SJCRH30 (cell line): ENCODE data around the gene SUGP2. TPM values are rescaled to one million over a fixed set of nuclear protein-coding genes. Genes with fewer than 3 reads are reported as not detected.

Experiments used
- DNase-seq, 2 experiments: peaks; one replicate each; pipeline ENCODE4 v3.0.0-alpha.2; 2015 to 2020
- H3K27ac ChIP-seq: fragments of 250-450 bp; sonication (Bioruptor Pico); 2 replicates; pipeline ENCODE4 v1.5.1; 2020; ENCODE audit warnings: mild to moderate bottlenecking, moderate library complexity
- H3K27me3 ChIP-seq: fragments of 250-450 bp; sonication (Bioruptor Pico); 2 replicates; pipeline ENCODE4 v1.5.1; 2020; ENCODE audit warnings: mild to moderate bottlenecking, moderate library complexity
- H3K36me3 ChIP-seq: fragments of 250-450 bp; sonication (Bioruptor Pico); 2 replicates; pipeline ENCODE4 v1.5.1; 2020; ENCODE audit warnings: mild to moderate bottlenecking, moderate library complexity
- H3K4me1 ChIP-seq: fragments of 250-450 bp; sonication (Bioruptor Pico); 2 replicates; pipeline ENCODE4 v1.5.1; 2020; ENCODE audit warnings: mild to moderate bottlenecking, moderate library complexity
- H3K4me3 ChIP-seq: fragments of 250-450 bp; sonication (Bioruptor Pico); 2 replicates; pipeline ENCODE4 v1.5.1; 2020; ENCODE audit warnings: mild to moderate bottlenecking, moderate library complexity
- H3K9me3 ChIP-seq: fragments of 250-450 bp; sonication (Bioruptor Pico); replicated peaks from 2 replicates; pipeline ENCODE4 v1.5.1; 2020; ENCODE audit warnings: mild to moderate bottlenecking, moderate library complexity
- total RNA-seq: library from RNA; depleted of rRNA; stranded (reverse); fragments of >200 nt; shearing (Covaris generic); gene quantifications from 2 replicates; pipeline ENCODE4 v1.2.3, GENCODE V29; 2014; rRNA removed

Gene SUGP2
- total RNA-seq = 47.7 and 57.4 TPM in 2 replicates

- H3K4me1 ChIP-seq = no peaks in the 10 kb centered on the region
- no peaks in the 10 kb centered on the region; the same call in 1 of the 2 replicates for H3K9me3 ChIP-seq
- no peaks in the 10 kb centered on the region for H3K27me3 ChIP-seq
- peak; percentile 84 to 90 for DNase-seq
- H3K36me3 ChIP-seq = peaks cover 26% of the 10 kb centered on the region
- peak within 1 kb of the TSS; percentile 75 for H3K27ac ChIP-seq
- H3K4me3 ChIP-seq = peak within 1 kb of the TSS; percentile 77
These were observed at the start of gene SUGP2, which contains the start of gene ARMC6 for GRCh38 chr19:19033426-19034203. TSS of gene SUGP2 (minus strand) at chr19:19033517. CDS start at chr19:19031071, 2,446 bp downstream. TSS of gene ARMC6 (plus strand) at chr19:19033603. CDS start at chr19:19034210, 607 bp downstream.

- no peak overlapping the region for H3K27ac ChIP-seq
- H3K4me1 ChIP-seq = no peaks in the 10 kb centered on the region
- no peaks in the 10 kb centered on the region for H3K9me3 ChIP-seq
- H3K27me3 ChIP-seq = no peaks in the 10 kb centered on the region
- no peak for DNase-seq
- no peaks in the 10 kb centered on the region for H3K36me3 ChIP-seq
- no peak overlapping the region for H3K4me3 ChIP-seq
These were observed 48.4 kb upstream of the SUGP2 start for GRCh38 chr19:19081642-19082151.

- Histone ChIP-seq H3K4me3 (no peak overlapping the region), H3K27me3 (no peaks in the 10 kb centered on the region), H3K27ac (no peak overlapping the region), H3K36me3 (no peaks in the 10 kb centered on the region), H3K9me3 (no peaks in the 10 kb centered on the region), H3K4me1 (peaks cover under 1% of the 10 kb centered on the region; the same call in 1 of the 2 replicates)
- DNase-seq = no peak
These were observed 46.3 kb upstream of the SUGP2 start for GRCh38 chr19:19079571-19079970.

- Histone ChIP-seq H3K9me3 (no peaks in the 10 kb centered on the region), H3K4me1 (peaks cover 8% of the 10 kb centered on the region; the same call in 1 of the 2 replicates), H3K4me3 (no peak overlapping the region), H3K36me3 (no peaks in the 10 kb centered on the region), H3K27me3 (no peaks in the 10 kb centered on the region), H3K27ac (no peak overlapping the region)
- DNase-seq = no peak
These were observed 45.5 kb upstream of the SUGP2 start for GRCh38 chr19:19078801-19079200.

- Histone ChIP-seq H3K27ac (no peak overlapping the region), H3K27me3 (no peaks in the 10 kb centered on the region), H3K9me3 (no peaks in the 10 kb centered on the region), H3K36me3 (no peaks in the 10 kb centered on the region), H3K4me3 (no peak overlapping the region), H3K4me1 (peaks cover 11% of the 10 kb centered on the region; the same call in 1 of the 2 replicates)
- no peak for DNase-seq
These were observed 43.8 kb upstream of the SUGP2 start for GRCh38 chr19:19077103-19077502.

- no peaks in the 10 kb centered on the region for H3K9me3 ChIP-seq
- H3K4me3 ChIP-seq = no peak overlapping the region
- no peak overlapping the region for H3K27ac ChIP-seq
- peaks cover 11% of the 10 kb centered on the region; the same call in 1 of the 2 replicates for H3K4me1 ChIP-seq
- H3K36me3 ChIP-seq = no peaks in the 10 kb centered on the region
- H3K27me3 ChIP-seq = no peaks in the 10 kb centered on the region
- DNase-seq = no peak
These were observed 43.2 kb upstream of the SUGP2 start for GRCh38 chr19:19076476-19076875.

GRCh38 chr19:19075126-19075525, 41.8 kb upstream of the SUGP2 start:
- Histone ChIP-seq H3K4me3 (no peak overlapping the region), H3K9me3 (no peaks in the 10 kb centered on the region), H3K4me1 (peaks cover 11% of the 10 kb centered on the region; the same call in 1 of the 2 replicates), H3K27me3 (no peaks in the 10 kb centered on the region), H3K36me3 (no peaks in the 10 kb centered on the region), H3K27ac (no peak overlapping the region)
- DNase-seq = no peak

- H3K27ac ChIP-seq = no peak overlapping the region
- H3K4me1 ChIP-seq = peaks cover 11% of the 10 kb centered on the region; the same call in 1 of the 2 replicates
- H3K36me3 ChIP-seq = no peaks in the 10 kb centered on the region
- no peak overlapping the region for H3K4me3 ChIP-seq
- peak; percentile 43 to 69 for DNase-seq
- no peaks in the 10 kb centered on the region for H3K27me3 ChIP-seq
- no peaks in the 10 kb centered on the region for H3K9me3 ChIP-seq
These were observed 41.0 kb upstream of the SUGP2 start for GRCh38 chr19:19074196-19074882.

GRCh38 chr19:19071897-19072296, 38.6 kb upstream of the SUGP2 start:
- Histone ChIP-seq H3K27ac (no peak overlapping the region), H3K4me1 (peaks cover 11% of the 10 kb centered on the region; the same call in 1 of the 2 replicates), H3K27me3 (no peaks in the 10 kb centered on the region), H3K9me3 (no peaks in the 10 kb centered on the region), H3K36me3 (no peaks in the 10 kb centered on the region), H3K4me3 (no peak overlapping the region)
- DNase-seq = no peak

GRCh38 chr19:19068659-19069654, 35.6 kb upstream of the SUGP2 start:
- no peaks in the 10 kb centered on the region for H3K27me3 ChIP-seq
- H3K9me3 ChIP-seq = no peaks in the 10 kb centered on the region
- DNase-seq = no peak
- H3K27ac ChIP-seq = no peak overlapping the region
- H3K4me3 ChIP-seq = no peak overlapping the region
- H3K4me1 ChIP-seq = peaks cover 5% of the 10 kb centered on the region
- H3K36me3 ChIP-seq = no peaks in the 10 kb centered on the region

GRCh38 chr19:19067276-19068072, 34.2 kb upstream of the SUGP2 start:
- DNase-seq = no peak
- no peak overlapping the region for H3K27ac ChIP-seq
- H3K4me1 ChIP-seq = peaks cover 4% of the 10 kb centered on the region

GRCh38 chr19:19064811-19065745, 31.8 kb upstream of the SUGP2 start:
- no peak overlapping the region for H3K27ac ChIP-seq
- peaks cover 10% of the 10 kb centered on the region for H3K4me1 ChIP-seq
- H3K9me3 ChIP-seq = no peaks in the 10 kb centered on the region
- peak overlapping the region; percentile 56 for H3K4me3 ChIP-seq
- no peaks in the 10 kb centered on the region for H3K36me3 ChIP-seq
- peak in 1 of 2 experiments; percentile 32 for DNase-seq
- no peaks in the 10 kb centered on the region for H3K27me3 ChIP-seq

More at GRCh38 chr19:19067276-19068072, 34.2 kb upstream of the SUGP2 start:
- Histone ChIP-seq H3K4me3 (no peak overlapping the region), H3K9me3 (no peaks in the 10 kb centered on the region), H3K27me3 (no peaks in the 10 kb centered on the region), H3K36me3 (no peaks in the 10 kb centered on the region)
